HEK293T (cell line): ENCODE results near the gene COL27A1.

Source experiments
- FOXM1 ChIP-seq: fragments of 450-650 bp; IDR thresholded peaks from 2 replicates; pipeline ENCODE4 v1.6.1; 2017; ENCODE audit warnings: mild to moderate bottlenecking, borderline replicate concordance
- NFRKB ChIP-seq: fragments of 450-650 bp; IDR thresholded peaks from 2 replicates; pipeline ENCODE4 v1.6.1; 2016; ENCODE audit warnings: mild to moderate bottlenecking, moderate library complexity

DNA sequence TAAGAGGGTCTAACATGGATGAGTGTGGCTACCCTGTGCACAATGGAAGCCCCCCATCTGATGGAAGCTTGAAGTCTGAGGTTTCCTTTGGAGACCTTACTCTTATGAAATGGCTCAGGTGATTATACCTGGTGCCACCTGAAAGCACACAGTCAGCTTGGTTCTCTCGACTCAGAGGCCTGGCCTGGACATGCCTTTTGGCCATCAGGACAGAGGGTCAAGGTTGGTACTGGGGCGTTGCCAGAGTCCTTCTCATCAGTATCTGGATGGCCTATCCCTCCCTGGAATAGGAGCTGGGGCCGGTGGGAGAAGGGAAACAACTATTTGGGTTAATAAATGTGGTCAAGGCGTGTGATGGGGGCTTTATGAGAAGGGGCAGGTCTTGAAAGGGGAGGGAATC is 48.9 kb downstream of the COL27A1 start:
- TF ChIP-seq FOXM1 (no peak), NFRKB (no peak)
